HCT116 (cell line): ENCODE measurements around the gene APOBEC3A. TPM values are rescaled to one million over a fixed set of nuclear protein-coding genes. Genes with fewer than 3 reads are reported as not detected.
A peak's percentile ranks its signal among the peaks of the same experiment; 100 is the strongest.

ENCODE experiments used
- ATAC-seq: fragments of 200-7000 bp; cut with Tn5 transposase; 2 replicates; pipeline ENCODE4 v1.9.1; 2020; ENCODE audit warnings: mild to moderate bottlenecking, moderate library complexity
- BruUV-seq: library from RNA; stranded (reverse); fragments of 400-500 nt; replicated peaks from 2 replicates; lab custom pipeline; 2021; lab: Mats Ljungman, UMichigan
- CTCF ChIA-PET: fragments of 300-600 bp; sonication (Branson Sonifier 250); formaldehyde crosslinking; loops from one replicate; lab custom pipeline; 2021; ENCODE audit warnings: antibody characterized with exemption; lab: Charles Lee
- POLR2A ChIA-PET: fragments of 300-600, 350-600 bp; sonication (Branson Sonifier 250); formaldehyde crosslinking; loops from one replicate; lab custom pipeline; 2021; ENCODE audit warnings: antibody characterized with exemption; lab: Charles Lee
- RAD21 ChIA-PET, 2 experiments: fragments of 300-600 bp; sonication (Branson Sonifier 250); formaldehyde crosslinking; loops; one replicate each; lab custom pipeline; 2023; ENCODE audit warnings: low total read pairs in 2 of 2; ENCODE audit not compliant: uncharacterized antibody in 2 of 2, unreplicated experiment in 2 of 2, low non-redundant PET in 1 of 2; lab: Charles Lee
- DNase-seq: peaks from one replicate; pipeline ENCODE4 v3.0.0-alpha.2; 2010; ENCODE audit warnings: low read depth, low spot score
- H2AFZ ChIP-seq: fragments of 200-600 bp; shearing (Covaris generic), sonication (generic); 2 replicates; pipeline ENCODE4 v1.6.1; 2017; ENCODE audit warnings: low read depth, mixed run types, mixed read lengths, antibody characterized with exemption, low read length; ENCODE audit not compliant: poor library complexity, severe bottlenecking
- H3K27ac ChIP-seq: 2 replicates; pipeline ENCODE4 v1.5.1; 2012; ENCODE audit warnings: low read depth, low read length
- H3K27me3 ChIP-seq: fragments of 200-600 bp; sonication (generic); 2 replicates; pipeline ENCODE4 v1.6.1; 2016; ENCODE audit warnings: mixed run types, low read length, mixed read lengths; ENCODE audit not compliant: insufficient read depth
- H3K36me3 ChIP-seq, 2 experiments: fragments of 200-500 bp in 1 of 2; fragments of 200-600 bp in 1 of 2; sonication (Bioruptor generic) in 1 of 2; sonication (generic) in 1 of 2; 2 replicates each; pipeline versions ENCODE4 v1.5.1 to v1.6.1; 2014 to 2016; ENCODE audit warnings: low read length in 2 of 2, inconsistent platforms in 1 of 2, mixed read lengths in 1 of 2, mixed run types in 1 of 2; ENCODE audit not compliant: insufficient read depth in 2 of 2, control insufficient read depth in 1 of 2
- H3K4me1 ChIP-seq, 2 experiments: fragments of 200-600 bp in 1 of 2; sonication (generic) in 1 of 2; 2 replicates each; pipeline versions ENCODE4 v1.5.1 to v1.6.1; 2012 to 2017; ENCODE audit warnings: low read length in 2 of 2, inconsistent platforms in 1 of 2, mild to moderate bottlenecking in 1 of 2, mixed read lengths in 1 of 2, mixed run types in 1 of 2, moderate library complexity in 1 of 2; ENCODE audit not compliant: insufficient read depth in 2 of 2, control insufficient read depth in 1 of 2
- H3K4me2 ChIP-seq: fragments of 200-600 bp; sonication (generic); 2 replicates; pipeline ENCODE4 v1.6.1; 2017; ENCODE audit warnings: mixed run types, low read length, mixed read lengths
- H3K4me3 ChIP-seq, 2 experiments: fragments of 200-600 bp in 1 of 2; sonication (generic) in 1 of 2; replicated peaks in 1 of 2; 2 replicates each; pipeline ENCODE4 v1.5.1; 2011 to 2016; ENCODE audit warnings: low read length in 2 of 2, control low read depth in 1 of 2, low read depth in 1 of 2, mild to moderate bottlenecking in 1 of 2, mixed read lengths in 1 of 2, mixed run types in 1 of 2
- H3K79me2 ChIP-seq: fragments of 200-600 bp; sonication (generic); 2 replicates; pipeline ENCODE4 v1.6.1; 2017; ENCODE audit warnings: mild to moderate bottlenecking, mixed run types, low read length, moderate library complexity, mixed read lengths; ENCODE audit not compliant: insufficient read depth
- H3K9ac ChIP-seq: fragments of 200-600 bp; sonication (generic); 2 replicates; pipeline ENCODE4 v1.6.1; 2016; ENCODE audit warnings: low read length, mixed read lengths
- H3K9me2 ChIP-seq: fragments of 200-600 bp; sonication (generic), shearing (Covaris generic); 2 replicates; pipeline ENCODE4 v1.6.1; 2017; ENCODE audit warnings: mixed run types, mild to moderate bottlenecking, moderate library complexity; ENCODE audit not compliant: insufficient read depth
- H3K9me3 ChIP-seq, 2 experiments: fragments of 200-500 bp in 1 of 2; fragments of 200-600 bp in 1 of 2; sonication (Bioruptor generic) in 1 of 2; sonication (generic) in 1 of 2; 2 replicates each; pipeline ENCODE4 v1.6.1; 2014 to 2017; ENCODE audit warnings: low read length in 2 of 2, mixed read lengths in 2 of 2, inconsistent platforms in 1 of 2, low read depth in 1 of 2, mild to moderate bottlenecking in 1 of 2, mixed run types in 1 of 2, moderate library complexity in 1 of 2; ENCODE audit not compliant: control insufficient read depth in 1 of 2, insufficient read depth in 1 of 2
- H4K20me1 ChIP-seq: fragments of 200-600 bp; sonication (generic), shearing (Covaris generic); 2 replicates; pipeline ENCODE4 v1.6.1; 2017; ENCODE audit warnings: mixed run types, mild to moderate bottlenecking, moderate library complexity; ENCODE audit not compliant: insufficient read depth
- CEBPB ChIP-seq: IDR thresholded peaks from 2 replicates; pipeline ENCODE4 v1.6.1; 2012; ENCODE audit warnings: low read depth
- FOSL1 ChIP-seq: IDR thresholded peaks from 2 replicates; pipeline ENCODE4 v1.6.1; 2012; ENCODE audit warnings: low read depth
- POLR2A ChIP-seq: IDR thresholded peaks from 2 replicates; pipeline ENCODE4 v1.7.0; 2011; ENCODE audit warnings: borderline replicate concordance; ENCODE audit not compliant: insufficient read depth, insufficient read length; ENCODE audit errors: extremely low read depth
- POLR2AphosphoS5 ChIP-seq: IDR thresholded peaks from 2 replicates; pipeline ENCODE4 v1.6.1; 2011; ENCODE audit warnings: mild to moderate bottlenecking, low read depth, low read length, moderate library complexity
- RAD21 ChIP-seq: IDR thresholded peaks from 2 replicates; pipeline ENCODE4 v1.6.1; 2012; ENCODE audit warnings: low read depth, mild to moderate bottlenecking
- SIN3A ChIP-seq: IDR thresholded peaks from 2 replicates; pipeline ENCODE4 v1.6.1; 2012; ENCODE audit warnings: low read depth
- SP1 ChIP-seq: IDR thresholded peaks from 2 replicates; pipeline ENCODE4 v1.6.1; 2012; ENCODE audit warnings: low read depth
- SRF ChIP-seq: IDR thresholded peaks from 2 replicates; pipeline ENCODE4 v1.6.1; 2012; ENCODE audit warnings: low read depth
- YY1 ChIP-seq: IDR thresholded peaks from 2 replicates; pipeline ENCODE4 v1.6.1; 2011; ENCODE audit warnings: low read length, low read depth, moderate library complexity, mild to moderate bottlenecking; ENCODE audit not compliant: insufficient replicate concordance; ENCODE audit errors: extremely low read depth
- intact Hi-C: fragments of 100-400 bp; cut with micrococcal nuclease; formaldehyde crosslinking; loops from 2 replicates; pipeline ENCODE4 v1.10.0; 2022
- total RNA-seq: library from RNA; stranded (reverse); gene quantifications from one replicate; pipeline ENCODE4 v1.2.1, GENCODE V29; 2021; ENCODE audit not compliant: unreplicated experiment
- TF ChIP-seq, protein P1 (sequence below): IDR thresholded peaks from 2 replicates; pipeline ENCODE4 v1.6.1; 2012; ENCODE audit warnings: low read depth
- TF ChIP-seq, protein P2 (sequence below): IDR thresholded peaks from 2 replicates; pipeline ENCODE4 v1.6.1; 2012
- TF ChIP-seq, protein P3 (sequence below): IDR thresholded peaks from 2 replicates; pipeline ENCODE4 v1.6.1; 2011; ENCODE audit warnings: mild to moderate bottlenecking, low read length, moderate library complexity; ENCODE audit not compliant: insufficient replicate concordance; ENCODE audit errors: extremely low read depth

The APOBEC3A gene
- total RNA-seq, 1 experiment from 2014 or later = not detected

DNA sequence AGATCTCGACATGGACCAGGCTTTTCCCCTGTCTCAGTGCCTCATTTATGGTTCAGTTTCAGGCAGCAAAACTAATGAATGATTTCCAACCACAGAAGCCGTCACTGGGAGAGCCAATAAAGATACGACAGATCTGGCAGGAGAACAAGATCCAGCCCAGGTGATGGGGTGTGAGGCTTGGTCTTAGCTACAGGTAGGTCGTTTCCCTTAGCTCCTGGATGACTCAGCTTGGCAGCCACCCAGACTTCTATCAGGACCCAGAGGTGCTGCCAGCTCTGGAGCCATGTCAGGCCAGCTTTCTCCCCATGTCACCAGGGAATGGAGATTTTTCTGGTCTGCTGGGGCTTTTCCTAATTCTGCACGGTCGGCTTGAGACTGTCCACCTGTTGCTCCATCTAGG, 36.3 kb upstream of the APOBEC3A start:
- POLR2A ChIA-PET = no interaction called here
- Histone ChIP-seq H3K4me3 (no peak overlapping the region), H3K27me3 (no peaks in the 10 kb centered on the region), H2AFZ (peak overlapping the region; percentile 47), H3K9ac (no peak overlapping the region), H3K4me2 (peak overlapping the region; percentile 39), H3K79me2 (no peaks in the 10 kb centered on the region), H3K9me2 (no peaks in the 10 kb centered on the region), H3K4me1 (peaks cover 48 to 53% of the 10 kb centered on the region in 2 experiments), H3K27ac (peak overlapping the region; percentile 29; the same call in 1 of the 2 replicates), H3K9me3 (no peaks in the 10 kb centered on the region), H4K20me1 (no peaks in the 10 kb centered on the region), H3K36me3 (no peaks in the 10 kb centered on the region)
- intact Hi-C loops = no loop called here
- peak; percentile 39 for DNase-seq
- CTCF ChIA-PET = interaction anchor here (1.3 to 1.7 kb wide), 2 partner anchors 51 to 201 kb away, joined by 4 read pairs; no protein-coding TSS in a partner anchor
- 0 out of 2 replicates have a peak, but pooled peaks have one; percentile 18 for ATAC-seq
- RAD21 ChIA-PET = no interaction called here
- TF ChIP-seq FOSL1 (peak; percentile 38), POLR2A (no peak)
- BruUV-seq = no TSS peak

DNA sequence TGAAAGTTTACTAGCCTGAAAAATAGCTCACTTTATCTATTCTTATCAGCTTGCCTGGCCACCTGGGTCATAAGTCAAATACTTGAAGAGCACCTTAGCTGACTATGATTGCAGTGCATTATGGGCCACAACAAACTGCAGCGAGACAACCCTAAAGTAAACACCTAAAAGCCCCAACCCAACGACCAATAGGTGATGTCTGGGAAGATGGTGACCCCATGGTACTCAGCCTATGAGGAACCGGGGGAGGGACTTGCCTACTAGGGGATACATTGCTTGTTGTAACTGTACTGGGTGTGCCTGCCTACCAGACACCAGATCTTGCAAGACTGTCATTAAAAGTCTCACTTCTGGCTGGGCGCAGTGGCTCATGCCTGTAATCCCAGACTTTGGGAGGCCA, 35.6 kb upstream of the APOBEC3A start:
- intact Hi-C loops = no loop called here
- ChIA-PET POLR2A (no interaction called here), CTCF (interaction anchor here (1.7 kb wide), 1 partner anchor 200 kb away, joined by 4 read pairs; no protein-coding TSS in a partner anchor)
- Histone ChIP-seq H3K4me1 (peaks cover 51 to 57% of the 10 kb centered on the region in 2 experiments), H3K27ac (peak overlapping the region; percentile 29; the same call in 1 of the 2 replicates), H3K4me3 (no peak overlapping the region), H3K9me2 (no peaks in the 10 kb centered on the region), H3K79me2 (no peaks in the 10 kb centered on the region), H3K27me3 (no peaks in the 10 kb centered on the region), H3K36me3 (no peaks in the 10 kb centered on the region), H4K20me1 (no peaks in the 10 kb centered on the region)
- ATAC-seq = no peak
- TF ChIP-seq RAD21 = no peak
- TF ChIP-seq SP1 = no peak
- TF ChIP-seq SRF = no peak
- no peak for TF ChIP-seq SIN3A
- no peak for TF ChIP-seq POLR2AphosphoS5
- TF ChIP-seq, protein P1, sequence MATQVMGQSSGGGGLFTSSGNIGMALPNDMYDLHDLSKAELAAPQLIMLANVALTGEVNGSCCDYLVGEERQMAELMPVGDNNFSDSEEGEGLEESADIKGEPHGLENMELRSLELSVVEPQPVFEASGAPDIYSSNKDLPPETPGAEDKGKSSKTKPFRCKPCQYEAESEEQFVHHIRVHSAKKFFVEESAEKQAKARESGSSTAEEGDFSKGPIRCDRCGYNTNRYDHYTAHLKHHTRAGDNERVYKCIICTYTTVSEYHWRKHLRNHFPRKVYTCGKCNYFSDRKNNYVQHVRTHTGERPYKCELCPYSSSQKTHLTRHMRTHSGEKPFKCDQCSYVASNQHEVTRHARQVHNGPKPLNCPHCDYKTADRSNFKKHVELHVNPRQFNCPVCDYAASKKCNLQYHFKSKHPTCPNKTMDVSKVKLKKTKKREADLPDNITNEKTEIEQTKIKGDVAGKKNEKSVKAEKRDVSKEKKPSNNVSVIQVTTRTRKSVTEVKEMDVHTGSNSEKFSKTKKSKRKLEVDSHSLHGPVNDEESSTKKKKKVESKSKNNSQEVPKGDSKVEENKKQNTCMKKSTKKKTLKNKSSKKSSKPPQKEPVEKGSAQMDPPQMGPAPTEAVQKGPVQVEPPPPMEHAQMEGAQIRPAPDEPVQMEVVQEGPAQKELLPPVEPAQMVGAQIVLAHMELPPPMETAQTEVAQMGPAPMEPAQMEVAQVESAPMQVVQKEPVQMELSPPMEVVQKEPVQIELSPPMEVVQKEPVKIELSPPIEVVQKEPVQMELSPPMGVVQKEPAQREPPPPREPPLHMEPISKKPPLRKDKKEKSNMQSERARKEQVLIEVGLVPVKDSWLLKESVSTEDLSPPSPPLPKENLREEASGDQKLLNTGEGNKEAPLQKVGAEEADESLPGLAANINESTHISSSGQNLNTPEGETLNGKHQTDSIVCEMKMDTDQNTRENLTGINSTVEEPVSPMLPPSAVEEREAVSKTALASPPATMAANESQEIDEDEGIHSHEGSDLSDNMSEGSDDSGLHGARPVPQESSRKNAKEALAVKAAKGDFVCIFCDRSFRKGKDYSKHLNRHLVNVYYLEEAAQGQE = no peak
- TF ChIP-seq YY1 = no peak
- TF ChIP-seq, protein P2, sequence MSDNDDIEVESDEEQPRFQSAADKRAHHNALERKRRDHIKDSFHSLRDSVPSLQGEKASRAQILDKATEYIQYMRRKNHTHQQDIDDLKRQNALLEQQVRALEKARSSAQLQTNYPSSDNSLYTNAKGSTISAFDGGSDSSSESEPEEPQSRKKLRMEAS = no peak
- no peak for TF ChIP-seq CEBPB
- no peak for TF ChIP-seq POLR2A
- TF ChIP-seq, protein P3, sequence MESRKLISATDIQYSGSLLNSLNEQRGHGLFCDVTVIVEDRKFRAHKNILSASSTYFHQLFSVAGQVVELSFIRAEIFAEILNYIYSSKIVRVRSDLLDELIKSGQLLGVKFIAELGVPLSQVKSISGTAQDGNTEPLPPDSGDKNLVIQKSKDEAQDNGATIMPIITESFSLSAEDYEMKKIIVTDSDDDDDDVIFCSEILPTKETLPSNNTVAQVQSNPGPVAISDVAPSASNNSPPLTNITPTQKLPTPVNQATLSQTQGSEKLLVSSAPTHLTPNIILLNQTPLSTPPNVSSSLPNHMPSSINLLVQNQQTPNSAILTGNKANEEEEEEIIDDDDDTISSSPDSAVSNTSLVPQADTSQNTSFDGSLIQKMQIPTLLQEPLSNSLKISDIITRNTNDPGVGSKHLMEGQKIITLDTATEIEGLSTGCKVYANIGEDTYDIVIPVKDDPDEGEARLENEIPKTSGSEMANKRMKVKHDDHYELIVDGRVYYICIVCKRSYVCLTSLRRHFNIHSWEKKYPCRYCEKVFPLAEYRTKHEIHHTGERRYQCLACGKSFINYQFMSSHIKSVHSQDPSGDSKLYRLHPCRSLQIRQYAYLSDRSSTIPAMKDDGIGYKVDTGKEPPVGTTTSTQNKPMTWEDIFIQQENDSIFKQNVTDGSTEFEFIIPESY = no peak
- TF ChIP-seq, all 23 proteins: peak for 0
- Histone ChIP-seq H2AFZ (no peak overlapping the region), H3K9me3 (no peaks in the 10 kb centered on the region), H3K9ac (no peak overlapping the region), H3K4me2 (peak overlapping the region; percentile 39; the same call in 1 of the 2 replicates)
- no TSS peak for BruUV-seq
- DNase-seq = no peak
- RAD21 ChIA-PET = no interaction called here
